GM12873 (cell line): Measurements from ENCODE around the gene COL13A1.

Experiments used
- CTCF ChIP-seq: IDR thresholded peaks from 2 replicates; pipeline ENCODE4 v1.5.1; 2012; ENCODE audit warnings: low read depth, mild to moderate bottlenecking, moderate library complexity, low read length, control low read depth; ENCODE audit not compliant: insufficient read depth; ENCODE audit errors: missing control alignments

The COL13A1 gene

GRCh38 chr10:69868821-69869220 is 67.1 kb downstream of the COL13A1 start:
- no peak for TF ChIP-seq CTCF

- no peak for TF ChIP-seq CTCF
Measured at GRCh38 chr10:69869291-69869961, 67.7 kb downstream of the COL13A1 start.

GRCh38 chr10:69870591-69870990 is 68.9 kb downstream of the COL13A1 start:
- no peak for TF ChIP-seq CTCF

GRCh38 chr10:69871074-69871473 is 69.4 kb downstream of the COL13A1 start:
- no peak for TF ChIP-seq CTCF

GRCh38 chr10:69872323-69872722 is 70.6 kb downstream of the COL13A1 start:
- TF ChIP-seq CTCF = no peak

GRCh38 chr10:69873135-69873639 is 71.5 kb downstream of the COL13A1 start:
- no peak for TF ChIP-seq CTCF

- TF ChIP-seq CTCF = no peak
Measured at GRCh38 chr10:69874449-69874848, 72.7 kb downstream of the COL13A1 start.
